ENCODE data around the gene PEAK3. TPM values are rescaled to one million over a fixed set of nuclear protein-coding genes. Genes with fewer than 3 reads are reported as not detected.
A peak's percentile ranks its signal among the peaks of the same experiment; 100 is the strongest.

Gene PEAK3
- total and polyA plus RNA-seq, 10 of the 15 experiments (the other 5 are each of a cell fraction or from before 2014, with no cell fraction given): 0.03 to 0.10 (median 0.05) TPM; not detected in 7

- TF ChIP-seq, protein P1, sequence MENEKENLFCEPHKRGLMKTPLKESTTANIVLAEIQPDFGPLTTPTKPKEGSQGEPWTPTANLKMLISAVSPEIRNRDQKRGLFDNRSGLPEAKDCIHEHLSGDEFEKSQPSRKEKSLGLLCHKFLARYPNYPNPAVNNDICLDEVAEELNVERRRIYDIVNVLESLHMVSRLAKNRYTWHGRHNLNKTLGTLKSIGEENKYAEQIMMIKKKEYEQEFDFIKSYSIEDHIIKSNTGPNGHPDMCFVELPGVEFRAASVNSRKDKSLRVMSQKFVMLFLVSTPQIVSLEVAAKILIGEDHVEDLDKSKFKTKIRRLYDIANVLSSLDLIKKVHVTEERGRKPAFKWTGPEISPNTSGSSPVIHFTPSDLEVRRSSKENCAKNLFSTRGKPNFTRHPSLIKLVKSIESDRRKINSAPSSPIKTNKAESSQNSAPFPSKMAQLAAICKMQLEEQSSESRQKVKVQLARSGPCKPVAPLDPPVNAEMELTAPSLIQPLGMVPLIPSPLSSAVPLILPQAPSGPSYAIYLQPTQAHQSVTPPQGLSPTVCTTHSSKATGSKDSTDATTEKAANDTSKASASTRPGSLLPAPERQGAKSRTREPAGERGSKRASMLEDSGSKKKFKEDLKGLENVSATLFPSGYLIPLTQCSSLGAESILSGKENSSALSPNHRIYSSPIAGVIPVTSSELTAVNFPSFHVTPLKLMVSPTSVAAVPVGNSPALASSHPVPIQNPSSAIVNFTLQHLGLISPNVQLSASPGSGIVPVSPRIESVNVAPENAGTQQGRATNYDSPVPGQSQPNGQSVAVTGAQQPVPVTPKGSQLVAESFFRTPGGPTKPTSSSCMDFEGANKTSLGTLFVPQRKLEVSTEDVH (IDR thresholded peaks at IDR 0.05; ENCODE audit: low read depth, partially characterized antibody): no peak
- TF ChIP-seq MAX (IDR thresholded peaks at IDR 0.05; ENCODE audit: low read depth, low read length) (peak; percentile 11), RELB (IDR thresholded peaks at IDR 0.05; ENCODE audit: low read depth) (0 out of 2 replicates have a peak, but pooled peaks have one; percentile 9), BMI1 (IDR thresholded peaks at IDR 0.05; ENCODE audit: borderline replicate concordance) (no peak), POLR2A (IDR thresholded peaks at IDR 0.05; ENCODE audit: low read depth, low read length) (no peak; the same call in 1 of the 2 replicates), SUPT20H (IDR thresholded peaks at IDR 0.05; ENCODE audit: borderline replicate concordance, control insufficient read depth, low read depth, low read length) (no peak), TCF7 (IDR thresholded peaks at IDR 0.05; ENCODE audit: borderline replicate concordance) (no peak), KDM1A (IDR thresholded peaks at IDR 0.05; ENCODE audit: borderline replicate concordance) (no peak), EED (IDR thresholded peaks at IDR 0.05; ENCODE audit: low read depth) (peak; percentile 67; the same call in 1 of the 2 replicates), RAD51 (IDR thresholded peaks at IDR 0.05) (no peak), PAX5 (IDR thresholded peaks at IDR 0.05; ENCODE audit: borderline replicate concordance, low read depth, low read length) (no peak), MTA2 (IDR thresholded peaks at IDR 0.05; ENCODE audit: low read depth) (0 out of 2 replicates have a peak, but pooled peaks have one; percentile 10), MYB (IDR thresholded peaks at IDR 0.05; ENCODE audit: borderline replicate concordance, low read depth, low read length) (no peak), CTCF (IDR thresholded peaks at IDR 0.05 in 2 of 3, conservative IDR thresholded peaks at IDR 0.05 in 1 of 3; ENCODE audit: control insufficient read depth in 2 of 3, extremely low read depth in 1 of 3, insufficient read depth in 1 of 3, low read depth in 3 of 3, low read length in 3 of 3) (no peak), CBX5 (IDR thresholded peaks at IDR 0.05; ENCODE audit: low read depth) (no peak), MYC (IDR thresholded peaks at IDR 0.05; ENCODE audit: insufficient read depth, insufficient read length, insufficient replicate concordance, low read length, severe bottlenecking) (peak; percentile 65), NKRF (conservative IDR thresholded peaks at IDR 0.05) (0 out of 2 replicates have a peak, but pooled peaks have one; percentile 51), NR2C2 (IDR thresholded peaks at IDR 0.05; ENCODE audit: borderline replicate concordance, control insufficient read depth, insufficient read length, low read depth) (no peak)
- TF ChIP-seq, protein P2, sequence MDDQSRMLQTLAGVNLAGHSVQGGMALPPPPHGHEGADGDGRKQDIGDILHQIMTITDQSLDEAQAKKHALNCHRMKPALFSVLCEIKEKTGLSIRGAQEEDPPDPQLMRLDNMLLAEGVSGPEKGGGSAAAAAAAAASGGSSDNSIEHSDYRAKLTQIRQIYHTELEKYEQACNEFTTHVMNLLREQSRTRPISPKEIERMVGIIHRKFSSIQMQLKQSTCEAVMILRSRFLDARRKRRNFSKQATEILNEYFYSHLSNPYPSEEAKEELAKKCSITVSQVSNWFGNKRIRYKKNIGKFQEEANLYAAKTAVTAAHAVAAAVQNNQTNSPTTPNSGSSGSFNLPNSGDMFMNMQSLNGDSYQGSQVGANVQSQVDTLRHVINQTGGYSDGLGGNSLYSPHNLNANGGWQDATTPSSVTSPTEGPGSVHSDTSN (IDR thresholded peaks at IDR 0.05; ENCODE audit: insufficient replicate concordance, low read depth, low read length): no peak
These were observed 7.9 kb upstream of the PEAK3 start (continued) for GRCh38 chr19:2289714-2290435.
